Left ventricle myocardium inferior (tissue), 1 donor: ENCODE measurements around the gene PLPP7. TPM values are rescaled to one million over a fixed set of nuclear protein-coding genes. Genes with fewer than 3 reads are reported as not detected.

Experiments
- DNase-seq: peaks from one replicate; pipeline ENCODE4 v3.0.0-alpha.2; 2020
- H3K27ac ChIP-seq: fragments of 200-600 bp; replicated peaks from 2 replicates; pipeline ENCODE4 v1.8.0; 2021
- H3K27me3 ChIP-seq: fragments of 200-600 bp; 2 replicates; pipeline ENCODE4 v1.8.0; 2021; ENCODE audit warnings: low read depth
- H3K36me3 ChIP-seq: fragments of 200-600 bp; 2 replicates; pipeline ENCODE4 v1.8.0; 2021
- H3K4me1 ChIP-seq: fragments of 200-600 bp; 2 replicates; pipeline ENCODE4 v1.8.0; 2021
- H3K4me3 ChIP-seq: fragments of 200-600 bp; 2 replicates; pipeline ENCODE4 v1.8.0; 2021; ENCODE audit warnings: mild to moderate bottlenecking, moderate library complexity
- H3K9me3 ChIP-seq: fragments of 200-600 bp; replicated peaks from 2 replicates; pipeline ENCODE4 v1.8.0; 2021
- CTCF ChIP-seq: fragments of 200-600 bp; IDR thresholded peaks from 2 replicates; pipeline ENCODE4 v1.8.0; 2021; ENCODE audit warnings: antibody characterized with exemption, mild to moderate bottlenecking, borderline replicate concordance
- intact Hi-C: fragments of 100-400 bp; cut with micrococcal nuclease; formaldehyde crosslinking; loops from one replicate; pipeline ENCODE4 v1.11.0; 2022
- total RNA-seq: library from RNA; stranded (reverse); fragmentation: NEBNext Ultra II Directional; extraction: Animal tissue kit (Norgen Biotek cat#: 25700); gene quantifications from one replicate; pipeline ENCODE4 v1.2.1, GENCODE V29; 2021
- donor health status: DM: no; HTN: yes; CAD: no; lungs with severe emphysema.

Gene PLPP7
- total RNA-seq, 1 donor from 2014 or later, result 120 TPM

DNA sequence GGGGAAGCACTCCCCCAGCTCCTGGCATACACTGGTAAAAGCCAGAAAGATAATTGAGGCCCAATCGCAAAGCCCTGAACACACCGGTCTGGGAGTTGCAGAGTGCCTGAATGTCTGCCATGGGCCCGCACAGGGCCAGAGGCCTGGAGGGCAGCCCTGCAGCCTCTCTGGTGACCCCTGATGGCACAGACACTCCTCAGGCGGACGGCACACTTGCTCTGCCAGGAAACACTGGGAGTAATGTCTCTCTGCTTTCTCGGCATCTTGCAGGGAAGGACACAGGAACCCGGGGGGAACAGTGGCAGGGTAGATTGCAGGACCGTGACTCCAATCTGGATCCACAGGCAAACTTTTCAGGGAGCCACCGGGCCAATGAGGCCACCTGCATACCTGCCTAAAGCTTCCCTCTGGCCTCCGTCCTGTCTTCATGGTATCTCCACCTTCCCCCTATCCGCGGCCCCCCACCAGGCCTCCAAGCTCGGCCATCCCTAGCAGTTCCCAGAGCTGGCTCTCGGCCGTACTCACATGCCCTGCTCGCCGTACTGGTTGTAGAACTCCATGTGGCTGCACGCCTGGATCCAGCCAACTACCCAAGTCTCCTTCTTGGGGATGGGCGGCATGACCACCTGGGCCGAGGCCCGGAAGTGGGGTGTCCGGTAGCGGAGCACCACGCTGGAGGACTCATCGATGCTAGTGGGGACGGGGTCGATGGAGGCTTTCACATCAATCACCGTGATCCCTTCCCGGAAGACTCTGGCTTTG is 14.0 kb upstream of the PLPP7 start:
- H3K36me3 ChIP-seq, result no peaks in the 10 kb centered on the region
- TF ChIP-seq CTCF, result peak; percentile 34
- intact Hi-C loops, result loop anchor here (2.0 kb wide), 1 partner anchor 21 kb away; no protein-coding TSS in a partner anchor
- peaks cover 88% of the 10 kb centered on the region for H3K4me1 ChIP-seq
- peak overlapping the region; percentile 99 for H3K27ac ChIP-seq
- no peaks in the 10 kb centered on the region for H3K9me3 ChIP-seq
- H3K27me3 ChIP-seq, result no peaks in the 10 kb centered on the region
- DNase-seq, result peak; percentile 73
- H3K4me3 ChIP-seq, result peak overlapping the region; percentile 96

GRCh38 chr9:131276094-131276888 is 13.2 kb upstream of the PLPP7 start, which contains the start of gene FAM78A:
Gene FAM78A, minus strand, starts transcription at chr9:131276510. Its CDS starts 331 bp downstream, at chr9:131276179.
- no peaks in the 10 kb centered on the region for H3K9me3 ChIP-seq
- H3K27me3 ChIP-seq, result peaks cover 4% of the 10 kb centered on the region
- peaks cover 81% of the 10 kb centered on the region for H3K4me1 ChIP-seq
- intact Hi-C loops, result loop anchor here (2.0 kb wide), 1 partner anchor 21 kb away; no protein-coding TSS in a partner anchor
- no peak for TF ChIP-seq CTCF
- no peaks in the 10 kb centered on the region for H3K36me3 ChIP-seq
- DNase-seq, result peak; percentile 72
- peak within 1 kb of the TSS; percentile 99 for H3K27ac ChIP-seq
- H3K4me3 ChIP-seq, result peak within 1 kb of the TSS; percentile 96

- H3K9me3 ChIP-seq, result no peaks in the 10 kb centered on the region
- H3K27ac ChIP-seq, result peak overlapping the region; percentile 99
- DNase-seq, result no peak
- H3K27me3 ChIP-seq, result peaks cover 10% of the 10 kb centered on the region
- TF ChIP-seq CTCF, result no peak
- peaks cover 75% of the 10 kb centered on the region for H3K4me1 ChIP-seq
- peak overlapping the region; percentile 96 for H3K4me3 ChIP-seq
- H3K36me3 ChIP-seq, result no peaks in the 10 kb centered on the region
- intact Hi-C loops, result loop anchor here (2.0 kb wide), 1 partner anchor 22 kb away; no protein-coding TSS in a partner anchor
Observed at GRCh38 chr9:131276891-131277286, 12.6 kb upstream of the PLPP7 start.

DNA sequence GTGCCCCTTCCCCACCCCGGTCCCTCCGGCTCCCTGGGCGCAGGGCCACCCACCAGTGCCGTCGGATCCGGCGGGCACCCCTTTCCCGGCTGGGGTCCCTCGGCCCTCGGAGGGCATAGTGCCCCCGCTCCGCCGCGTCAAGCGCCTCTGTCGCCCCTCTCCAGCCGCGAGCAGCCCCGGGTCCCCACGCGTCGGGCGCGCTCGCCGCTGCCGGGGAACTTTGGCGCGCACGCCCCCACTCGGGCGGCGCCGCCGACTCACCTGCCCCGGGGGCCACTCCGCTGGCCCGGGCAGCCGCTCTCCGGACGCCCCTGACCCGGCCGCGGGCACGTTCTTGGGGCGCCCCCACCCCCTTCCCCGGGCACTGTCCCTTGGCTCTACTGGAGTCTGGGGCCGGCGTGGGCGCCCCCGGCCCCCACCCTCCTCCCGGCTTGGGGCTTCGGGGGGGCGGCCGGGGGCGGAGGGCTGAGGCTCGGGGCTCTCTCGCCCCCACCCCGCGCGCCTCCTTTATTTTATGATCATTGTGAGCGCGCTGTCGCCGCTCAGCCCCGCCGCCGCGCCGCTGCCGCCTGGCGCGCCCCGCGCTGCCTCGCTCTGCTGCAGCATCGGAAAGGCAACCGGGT is 12.1 kb upstream of the PLPP7 start:
- intact Hi-C loops, result loop anchor here (2.0 kb wide), 1 partner anchor 23 kb away; no protein-coding TSS in a partner anchor

More for the DNA sequence above, 12.1 kb upstream of the PLPP7 start:
- no peak for DNase-seq
- Histone ChIP-seq H3K9me3 (no peaks in the 10 kb centered on the region), H3K4me1 (peaks cover 75% of the 10 kb centered on the region), H3K36me3 (no peaks in the 10 kb centered on the region), H3K4me3 (peak overlapping the region; percentile 96), H3K27ac (peak overlapping the region; percentile 99), H3K27me3 (peaks cover 15% of the 10 kb centered on the region)
- peak; percentile 16 for TF ChIP-seq CTCF
